GM12873 (cell line): Measurements from ENCODE around the gene ARG1.

Source experiments
- TF ChIP-seq, protein P1 (sequence below): IDR thresholded peaks from 2 replicates; pipeline ENCODE4 v1.5.1; 2012; ENCODE audit warnings: low read depth, mild to moderate bottlenecking, moderate library complexity, low read length, control low read depth; ENCODE audit not compliant: insufficient read depth; ENCODE audit errors: missing control alignments

The ARG1 gene

DNA sequence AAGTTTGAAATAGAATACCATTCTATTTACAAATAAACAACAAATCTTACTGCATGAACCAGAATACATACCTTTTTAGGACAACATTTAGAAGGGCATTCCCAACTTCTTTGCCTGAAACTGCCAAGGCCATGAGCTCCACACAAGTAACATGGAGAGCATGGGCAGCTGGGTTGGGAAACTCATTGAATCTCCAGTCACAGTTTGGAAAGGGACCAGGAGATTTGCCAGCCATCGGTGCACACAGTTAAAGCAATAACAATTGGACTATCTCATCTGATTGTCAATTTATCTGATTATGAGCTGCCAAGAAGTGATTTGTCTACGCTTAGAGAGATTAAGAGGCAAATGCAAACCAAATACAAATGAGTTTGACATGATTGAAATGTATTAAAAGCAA lies 19.9 kb downstream of the ARG1 start:
- TF ChIP-seq, protein P1, sequence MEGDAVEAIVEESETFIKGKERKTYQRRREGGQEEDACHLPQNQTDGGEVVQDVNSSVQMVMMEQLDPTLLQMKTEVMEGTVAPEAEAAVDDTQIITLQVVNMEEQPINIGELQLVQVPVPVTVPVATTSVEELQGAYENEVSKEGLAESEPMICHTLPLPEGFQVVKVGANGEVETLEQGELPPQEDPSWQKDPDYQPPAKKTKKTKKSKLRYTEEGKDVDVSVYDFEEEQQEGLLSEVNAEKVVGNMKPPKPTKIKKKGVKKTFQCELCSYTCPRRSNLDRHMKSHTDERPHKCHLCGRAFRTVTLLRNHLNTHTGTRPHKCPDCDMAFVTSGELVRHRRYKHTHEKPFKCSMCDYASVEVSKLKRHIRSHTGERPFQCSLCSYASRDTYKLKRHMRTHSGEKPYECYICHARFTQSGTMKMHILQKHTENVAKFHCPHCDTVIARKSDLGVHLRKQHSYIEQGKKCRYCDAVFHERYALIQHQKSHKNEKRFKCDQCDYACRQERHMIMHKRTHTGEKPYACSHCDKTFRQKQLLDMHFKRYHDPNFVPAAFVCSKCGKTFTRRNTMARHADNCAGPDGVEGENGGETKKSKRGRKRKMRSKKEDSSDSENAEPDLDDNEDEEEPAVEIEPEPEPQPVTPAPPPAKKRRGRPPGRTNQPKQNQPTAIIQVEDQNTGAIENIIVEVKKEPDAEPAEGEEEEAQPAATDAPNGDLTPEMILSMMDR = no peak

DNA sequence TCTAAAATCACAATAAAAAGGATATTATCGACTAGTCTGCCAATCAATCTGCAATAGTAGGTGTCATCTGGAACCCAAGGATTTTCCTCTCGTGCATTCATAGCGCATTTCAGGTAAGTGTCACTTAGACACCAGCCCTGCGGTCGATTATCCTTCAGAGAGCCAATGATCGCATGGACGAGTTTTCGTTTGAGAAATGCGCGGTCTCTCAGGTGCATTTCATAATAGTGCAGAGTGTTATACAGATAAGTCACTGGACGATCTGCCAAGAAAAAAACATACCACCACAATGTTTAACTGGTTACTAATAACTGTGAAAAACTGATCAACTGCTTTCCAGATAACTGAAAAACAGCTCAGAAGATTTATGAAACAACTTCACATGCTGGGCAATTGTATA lies 21.0 kb downstream of the ARG1 start:
- TF ChIP-seq, protein P1 = no peak

DNA sequence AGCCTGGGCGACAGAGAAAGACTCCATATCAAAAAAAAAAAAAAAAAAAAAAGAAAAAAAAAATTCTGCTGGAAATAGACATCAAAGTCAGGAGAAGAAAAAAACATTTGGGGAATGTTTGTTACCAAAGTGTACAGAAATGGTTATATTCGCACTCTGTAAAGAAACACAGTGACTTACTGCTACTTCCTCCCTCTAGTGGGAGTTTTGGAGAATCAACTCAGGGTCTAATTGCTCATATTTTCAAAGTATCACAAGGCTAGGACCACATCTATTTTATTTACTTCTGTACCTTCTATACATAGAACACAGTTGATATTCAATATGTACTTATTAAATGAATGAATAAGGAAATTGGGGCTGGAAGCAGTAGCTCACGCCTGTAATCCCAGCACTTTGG lies 24.4 kb downstream of the ARG1 start:
- TF ChIP-seq, protein P1 = peak; percentile 34

GRCh38 chr6:131600716-131601115 lies 27.7 kb downstream of the ARG1 start:
- TF ChIP-seq, protein P1 = no peak

- TF ChIP-seq, protein P1 = no peak
Observed at GRCh38 chr6:131602781-131603312, 29.8 kb downstream of the ARG1 start.

GRCh38 chr6:131613296-131613925 lies 40.4 kb downstream of the ARG1 start:
- TF ChIP-seq, protein P1 = no peak

- TF ChIP-seq, protein P1 = no peak
Observed at GRCh38 chr6:131615275-131615674, 42.2 kb downstream of the ARG1 start.
